Measurements from ENCODE around the gene HOXB2.

Gene HOXB2

GRCh38 chr17:48549281-48549630 is 4.3 kb upstream of the HOXB2 start:
- Histone ChIP-seq H3K36me3 (ENCODE audit: control insufficient read depth, insufficient read depth, low read length) (no peaks in the 10 kb centered on the region), H3K4me2 (ENCODE audit: low read length) (no peak overlapping the region), H3K9ac (no peak overlapping the region), H3K4me1 (no peaks in the 10 kb centered on the region), H3K4me3 (ENCODE audit: low read depth, low read length) (no peak overlapping the region), H3K27me3 (ENCODE audit: control insufficient read depth, insufficient read depth, low read length) (no peaks in the 10 kb centered on the region), H3K79me2 (no peaks in the 10 kb centered on the region), H3K27ac (no peak overlapping the region), H3K9me3 (ENCODE audit: control insufficient read depth, low read length) (no peaks in the 10 kb centered on the region), H2AFZ (no peak overlapping the region)
- TF ChIP-seq CTCF (IDR thresholded peaks at IDR 0.05), result no peak

- Histone ChIP-seq H3K36me3 (ENCODE audit: control insufficient read depth, insufficient read depth, low read length) (no peaks in the 10 kb centered on the region), H3K79me2 (no peaks in the 10 kb centered on the region), H3K9ac (no peak overlapping the region), H3K4me1 (no peaks in the 10 kb centered on the region), H3K27me3 (ENCODE audit: control insufficient read depth, insufficient read depth, low read length) (no peaks in the 10 kb centered on the region), H3K9me3 (ENCODE audit: control insufficient read depth, low read length) (no peaks in the 10 kb centered on the region), H3K4me3 (ENCODE audit: low read depth, low read length) (no peak overlapping the region), H2AFZ (no peak overlapping the region), H3K27ac (no peak overlapping the region), H3K4me2 (ENCODE audit: low read length) (peak overlapping the region; percentile 23)
- TF ChIP-seq CTCF (IDR thresholded peaks at IDR 0.05), result no peak
These were observed 3.8 kb upstream of the HOXB2 start for GRCh38 chr17:48548523-48549280.

- Histone ChIP-seq H3K4me3 (ENCODE audit: low read depth, low read length) (peak overlapping the region; percentile 39), H3K79me2 (no peaks in the 10 kb centered on the region), H2AFZ (no peak overlapping the region), H3K27ac (no peak overlapping the region), H3K9ac (no peak overlapping the region), H3K4me2 (ENCODE audit: low read length) (peak overlapping the region; percentile 62), H3K4me1 (no peaks in the 10 kb centered on the region), H3K9me3 (ENCODE audit: control insufficient read depth, low read length) (no peaks in the 10 kb centered on the region), H3K27me3 (ENCODE audit: control insufficient read depth, insufficient read depth, low read length) (no peaks in the 10 kb centered on the region), H3K36me3 (ENCODE audit: control insufficient read depth, insufficient read depth, low read length) (no peaks in the 10 kb centered on the region)
- no peak for TF ChIP-seq CTCF (IDR thresholded peaks at IDR 0.05)
These were observed 3.1 kb upstream of the HOXB2 start for GRCh38 chr17:48547808-48548522.

DNA sequence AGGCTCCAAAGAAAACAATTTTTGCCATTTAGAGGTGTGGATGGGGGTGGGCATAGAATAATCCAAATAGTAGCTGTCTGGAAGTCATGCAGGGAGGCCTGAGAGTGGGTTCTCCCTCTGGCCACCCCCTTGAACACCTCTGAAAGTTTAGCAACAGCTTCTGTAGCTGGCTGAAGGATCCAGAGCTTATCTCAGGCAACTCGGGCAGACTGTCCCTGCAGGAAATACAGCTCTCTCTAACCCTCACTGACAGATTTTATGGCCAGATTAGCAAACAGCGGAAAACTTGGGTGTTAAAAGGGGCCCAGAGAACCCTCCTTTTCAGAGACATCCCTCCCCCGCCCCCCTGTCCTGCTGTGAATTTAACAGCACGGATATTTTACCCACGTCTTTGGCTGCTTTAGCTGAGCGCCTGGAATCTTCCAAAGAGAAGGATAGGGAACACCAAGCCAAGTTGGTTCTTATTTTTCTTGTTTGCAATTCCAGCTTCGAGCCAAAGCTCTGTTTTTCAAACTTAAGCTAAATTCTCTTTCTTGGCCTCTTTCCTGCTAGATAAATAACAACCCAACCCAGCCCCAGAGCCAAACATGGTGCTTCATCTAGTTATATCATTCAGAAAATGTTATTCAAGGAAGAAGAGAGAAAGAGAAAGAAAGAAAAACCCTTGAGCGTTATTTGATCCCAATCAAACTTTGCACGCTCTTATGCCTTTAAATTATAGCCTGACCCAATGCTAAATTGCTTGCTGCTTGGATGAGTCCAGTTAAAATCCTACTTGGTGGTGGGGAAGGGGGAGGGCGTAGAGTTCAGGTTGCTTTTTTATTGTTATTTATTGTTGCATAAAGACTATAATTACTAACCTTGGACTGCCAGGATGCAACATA is 2.3 kb upstream of the HOXB2 start:
- Histone ChIP-seq H3K9ac (no peak overlapping the region), H3K4me3 (ENCODE audit: low read depth, low read length) (peak overlapping the region; percentile 39)

More for the DNA sequence above, 2.3 kb upstream of the HOXB2 start:
- Histone ChIP-seq H3K36me3 (ENCODE audit: control insufficient read depth, insufficient read depth, low read length) (no peaks in the 10 kb centered on the region), H3K4me2 (ENCODE audit: low read length) (peak overlapping the region; percentile 62), H2AFZ (no peak overlapping the region), H3K4me1 (no peaks in the 10 kb centered on the region), H3K27me3 (ENCODE audit: control insufficient read depth, insufficient read depth, low read length) (no peaks in the 10 kb centered on the region), H3K79me2 (no peaks in the 10 kb centered on the region), H3K9me3 (ENCODE audit: control insufficient read depth, low read length) (no peaks in the 10 kb centered on the region), H3K27ac (no peak overlapping the region)
- TF ChIP-seq CTCF (IDR thresholded peaks at IDR 0.05), result no peak

All from parathyroid adenoma (tissue), 2 donors.